HG03039 (cell line): ENCODE measurements around the gene CAMK2A.
A peak's percentile ranks its signal among the peaks of the same experiment; 100 is the strongest.
"Not testable (repeated sequence)": the region's sequence is repeated elsewhere in the genome, so short reads cannot be mapped to it uniquely, and the experiment has no call there.

Experiments
- ATAC-seq: cut with Tn5 transposase; IDR thresholded peaks from one replicate; pipeline ENCODE4 v1.9.1; 2021; ENCODE audit warnings: mild to moderate bottlenecking, moderate library complexity; ENCODE audit not compliant: unreplicated experiment

Gene CAMK2A

GRCh38 chr5:150239099-150239793, 50.3 kb downstream of the CAMK2A start:
- ATAC-seq, result no peak

- ATAC-seq, result no peak
Observed at GRCh38 chr5:150238646-150239045, 50.9 kb downstream of the CAMK2A start.

- no peak for ATAC-seq
Observed at GRCh38 chr5:150236981-150237754, 52.4 kb downstream of the CAMK2A start.

- no peak for ATAC-seq
Observed at GRCh38 chr5:150236313-150236712, 53.3 kb downstream of the CAMK2A start.

DNA sequence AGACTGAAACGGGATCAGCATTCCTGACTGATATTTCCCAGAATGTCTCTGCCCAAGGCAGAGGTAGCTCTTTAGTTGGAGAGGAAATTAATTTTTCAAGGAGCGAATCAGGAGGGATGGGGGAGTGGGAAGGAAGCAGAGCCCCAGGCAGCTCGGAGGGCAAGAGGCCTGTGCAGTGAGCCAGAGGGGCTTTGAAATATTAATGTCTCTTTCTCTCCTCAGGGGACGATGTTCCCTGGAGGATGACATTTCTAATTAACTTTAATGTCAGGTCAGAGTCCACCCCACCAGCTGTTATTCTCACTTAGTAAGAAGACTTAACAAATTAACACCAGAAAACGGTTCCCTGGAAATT, 54.1 kb downstream of the CAMK2A start:
- ATAC-seq, result no peak

DNA sequence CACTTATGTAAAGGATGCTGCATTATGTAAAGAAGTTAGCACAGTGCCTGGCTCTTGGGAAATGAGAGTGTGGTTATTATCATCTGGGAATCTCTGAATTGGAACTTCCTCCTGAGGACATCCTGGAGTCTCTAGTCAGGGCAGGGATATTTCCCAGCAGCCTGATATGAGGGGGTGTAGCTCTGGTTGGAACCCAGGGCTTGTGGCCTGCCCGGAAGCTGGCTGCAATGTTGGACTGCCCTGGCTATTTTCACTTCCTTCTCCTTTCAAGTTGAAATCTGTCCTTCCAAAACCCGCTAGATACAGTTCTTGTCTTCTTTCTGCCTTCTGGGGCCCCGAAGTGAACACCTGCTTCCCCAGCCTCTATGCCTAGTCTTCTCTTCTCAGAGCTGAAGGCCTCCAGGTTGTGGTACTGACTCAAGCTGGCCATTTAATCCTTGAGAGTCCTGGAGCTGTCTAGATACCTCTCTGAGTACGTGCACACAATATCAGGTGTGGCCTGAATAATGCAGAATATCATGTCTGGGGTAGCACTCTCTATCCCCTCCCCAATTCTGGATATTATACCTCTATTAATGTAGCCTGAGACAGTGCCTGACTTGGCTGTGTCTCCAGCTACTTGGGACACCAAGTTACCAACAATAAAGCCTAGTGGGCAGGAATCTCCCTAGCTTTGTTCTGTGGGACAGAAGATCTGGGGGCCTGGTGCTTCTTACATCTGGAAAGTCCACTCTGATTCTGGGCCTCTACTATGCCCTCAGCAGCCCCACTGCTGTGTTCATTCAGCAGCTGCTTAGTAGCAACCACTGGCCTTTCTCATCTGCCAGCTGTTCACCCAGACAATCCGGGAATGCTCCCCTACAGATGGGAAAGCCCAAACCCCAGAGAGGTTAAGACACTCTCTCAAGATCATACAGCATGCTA, 54.7 kb downstream of the CAMK2A start:
- ATAC-seq, result no peak

- ATAC-seq, result not testable (repeated sequence)
Observed at GRCh38 chr5:150233706-150234105, 55.9 kb downstream of the CAMK2A start.

- no peak for ATAC-seq
Observed at GRCh38 chr5:150230842-150231241, 58.7 kb downstream of the CAMK2A start.

DNA sequence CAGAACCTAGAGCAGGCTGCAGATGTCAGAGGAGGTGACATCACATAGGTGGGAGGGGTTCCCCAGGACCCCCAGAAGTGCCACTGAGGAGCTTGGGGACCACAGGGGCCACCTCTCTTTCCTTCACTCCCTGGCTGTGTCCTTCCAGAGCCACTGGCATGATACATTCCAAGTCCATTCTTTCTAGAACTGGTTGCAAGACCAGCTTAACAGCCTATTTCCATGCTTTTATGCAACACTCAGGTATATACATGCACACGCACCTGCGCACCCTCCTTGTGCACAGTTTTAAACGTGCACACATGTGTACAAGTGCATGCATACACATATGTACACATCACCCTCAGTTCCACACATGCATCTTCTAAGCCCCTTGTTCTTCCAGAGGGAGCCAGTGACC, 60.0 kb downstream of the CAMK2A start:
- ATAC-seq, result no peak

GRCh38 chr5:150227606-150228273, 61.8 kb downstream of the CAMK2A start:
- no peak for ATAC-seq

GRCh38 chr5:150227036-150227435, 62.5 kb downstream of the CAMK2A start:
- ATAC-seq, result no peak

- no peak for ATAC-seq
Observed at GRCh38 chr5:150224483-150225027, 65.0 kb downstream of the CAMK2A start.

GRCh38 chr5:150223474-150223873, 66.1 kb downstream of the CAMK2A start:
- no peak for ATAC-seq

- no peak for ATAC-seq
Observed at GRCh38 chr5:150222906-150223305, 66.7 kb downstream of the CAMK2A start.

GRCh38 chr5:150221471-150221870, 68.1 kb downstream of the CAMK2A start:
- no peak for ATAC-seq

GRCh38 chr5:150219861-150220260, 69.7 kb downstream of the CAMK2A start:
- no peak for ATAC-seq

- ATAC-seq, result no peak
Observed at GRCh38 chr5:150219142-150219541, 70.4 kb downstream of the CAMK2A start.

DNA sequence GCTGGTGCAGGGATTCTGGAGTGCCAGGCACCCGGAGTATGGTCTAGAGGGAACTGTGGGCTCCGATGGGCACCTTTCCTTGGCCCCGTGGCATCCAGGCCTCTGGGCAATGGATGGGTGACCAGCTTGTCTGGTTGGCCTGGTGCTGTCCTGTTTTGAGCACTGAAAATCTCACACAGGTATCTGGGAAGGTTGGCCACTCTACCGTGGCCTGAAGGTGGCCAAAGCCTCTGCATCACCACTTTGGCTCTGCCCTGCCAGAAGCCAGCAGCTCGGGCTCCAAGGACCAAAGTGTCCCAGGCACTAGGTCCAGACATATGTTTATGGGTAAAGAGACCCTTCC, 70.9 kb downstream of the CAMK2A start:
- no peak for ATAC-seq

DNA sequence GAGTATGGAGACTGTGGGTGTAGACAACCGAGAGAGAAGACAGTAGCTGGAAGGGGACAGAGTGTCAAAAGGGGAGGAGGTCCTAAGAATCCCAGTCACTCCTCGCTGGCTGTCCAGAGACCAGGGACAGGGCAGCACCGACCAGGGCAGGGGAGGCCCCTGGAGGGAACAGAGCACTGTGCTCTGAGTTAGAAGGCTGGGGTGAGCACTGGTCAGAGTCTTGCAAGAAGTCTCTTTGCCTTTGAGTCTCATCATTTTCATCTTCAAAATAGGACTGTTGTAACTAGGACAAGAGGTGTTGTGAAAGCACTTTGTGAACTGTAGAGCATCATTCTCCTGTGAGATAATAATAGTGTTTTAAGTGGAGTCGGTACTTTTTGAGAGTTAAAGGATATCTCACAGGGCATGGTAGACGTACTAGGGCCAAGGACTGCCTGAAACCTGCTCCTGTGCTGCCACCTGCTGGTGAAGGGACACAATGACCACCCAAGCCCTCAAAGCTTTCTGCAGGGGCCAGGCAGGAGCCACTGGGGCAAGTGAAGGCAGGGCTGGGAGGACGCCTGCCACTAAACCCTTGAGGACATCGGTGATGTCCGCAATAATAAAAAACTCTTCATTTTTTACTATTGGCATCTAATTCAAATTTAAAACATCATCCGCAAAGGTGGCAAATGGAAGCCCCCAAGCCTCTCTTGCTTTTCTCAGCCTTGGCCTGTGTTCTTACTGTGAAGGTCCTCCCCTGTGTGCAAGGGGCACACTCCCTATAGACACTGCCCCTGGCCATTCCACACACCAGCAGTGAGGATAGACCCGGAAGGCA, 71.5 kb downstream of the CAMK2A start:
- ATAC-seq, result peak; percentile 80

DNA sequence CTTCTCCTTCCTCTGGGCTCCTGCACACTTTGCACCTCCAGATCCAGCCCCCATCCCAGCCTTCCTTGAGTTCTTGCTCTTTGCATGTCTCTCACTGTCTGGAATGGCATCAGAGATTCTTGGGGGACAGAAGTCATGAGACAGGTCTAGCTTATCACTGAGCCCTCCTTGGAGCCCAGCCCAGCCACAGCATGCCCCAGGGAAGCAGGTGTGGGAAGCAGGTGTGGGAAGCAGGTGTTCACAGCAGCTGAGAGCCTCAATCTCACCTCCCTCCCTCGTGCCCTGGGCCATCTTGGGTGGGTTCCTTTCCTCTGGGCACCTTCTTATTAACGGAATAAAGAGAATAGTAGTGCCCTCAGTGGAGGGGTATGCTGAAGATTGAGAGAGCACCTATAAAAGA, 72.5 kb downstream of the CAMK2A start:
- ATAC-seq, result no peak
